Activated effector memory CD4-positive, alpha-beta T cell treated with anti-CD3 and anti-CD28 coated beads, Interleukin-2, amount 50 U/mL, for 16 hours (primary cell): ENCODE results near the gene POLR3A.

Source experiments
- DNase-seq: peaks from one replicate; pipeline ENCODE4 v3.0.0-alpha.2; 2020

POLR3A gene

GRCh38 chr10:77941790-77942189 lies 87.5 kb downstream of the POLR3A start:
- DNase-seq = no peak

- no peak for DNase-seq
Observed at GRCh38 chr10:77940627-77941026, 88.7 kb downstream of the POLR3A start.

GRCh38 chr10:77940225-77940624 lies 89.1 kb downstream of the POLR3A start:
- DNase-seq = no peak

GRCh38 chr10:77939561-77940001 lies 89.7 kb downstream of the POLR3A start:
- DNase-seq = no peak

GRCh38 chr10:77936697-77937567 lies 92.4 kb downstream of the POLR3A start:
- DNase-seq = no peak

GRCh38 chr10:77932016-77932715 lies 97.1 kb downstream of the POLR3A start:
- DNase-seq = no peak

GRCh38 chr10:77927402-77928246 lies 101.7 kb downstream of the POLR3A start:
- DNase-seq = no peak

GRCh38 chr10:77926566-77927401 lies 102.5 kb downstream of the POLR3A start, which contains the start of gene DLG5:
Gene DLG5 (minus strand): TSS chr10:77926755. CDS start chr10:77926520, 235 bp downstream.
- peak; percentile 63 for DNase-seq

- peak; percentile 65 for DNase-seq
Observed at GRCh38 chr10:77925795-77926565, 103.3 kb downstream of the POLR3A start.

GRCh38 chr10:77925410-77925794 lies 103.9 kb downstream of the POLR3A start:
- no peak for DNase-seq

- no peak for DNase-seq
Observed at GRCh38 chr10:77922566-77923179, 106.6 kb downstream of the POLR3A start.

GRCh38 chr10:77922055-77922454 lies 107.3 kb downstream of the POLR3A start:
- DNase-seq = no peak

- DNase-seq = no peak
Observed at GRCh38 chr10:77921395-77921794, 107.9 kb downstream of the POLR3A start.

GRCh38 chr10:77920495-77920894 lies 108.8 kb downstream of the POLR3A start:
- no peak for DNase-seq

- DNase-seq = no peak
Observed at GRCh38 chr10:77919713-77920108, 109.6 kb downstream of the POLR3A start.
